HepG2 (cell line): ENCODE data around the gene NENF. TPM values are rescaled to one million over a fixed set of nuclear protein-coding genes. Genes with fewer than 3 reads are reported as not detected.

Experiments
- ATAC-seq: fragments of 200-7000 bp; cut with Tn5 transposase; 3 replicates; pipeline ENCODE4 v1.9.1; 2020; ENCODE audit warnings: mild to moderate bottlenecking, moderate library complexity
- BruUV-seq: library from RNA; stranded (reverse); fragments of 400-500 nt; replicated peaks from 2 replicates; lab custom pipeline; 2021; lab: Mats Ljungman, UMichigan
- CTCF ChIA-PET: fragments of 300-600 bp; formaldehyde crosslinking; extraction: SDS; loops from one replicate; lab custom pipeline; 2021; ENCODE audit warnings: low total read pairs, inconsistent platforms, low intra/inter-chr PET ratio; lab: Yijun Ruan, JAX
- POLR2A ChIA-PET: fragments of 350-600 bp; sonication (Branson Sonifier 250); formaldehyde crosslinking; loops from one replicate; lab custom pipeline; 2020; ENCODE audit warnings: antibody characterized with exemption, inconsistent platforms; lab: Yijun Ruan, JAX
- DNase-seq: peaks from one replicate; pipeline ENCODE4 v3.0.0-alpha.2; 2015; ENCODE audit warnings: low spot score
- FAIRE-seq: peaks from 3 replicates; lab custom pipeline; 2011; peaks lifted over from hg19 to GRCh38; lab: Jason Lieb, UNC
- H2AFZ ChIP-seq: one replicate; pipeline ENCODE4 v1.6.1; 2011; ENCODE audit warnings: low read length, inconsistent platforms
- H3K27ac ChIP-seq: fragments of 300-600 bp; 3 replicates; pipeline ENCODE4 v1.8.0; 2011; ENCODE audit warnings: mixed run types, mild to moderate bottlenecking, mixed read lengths, low read length, inconsistent platforms; ENCODE audit not compliant: insufficient read depth; ENCODE audit errors: extremely low read length
- H3K27me3 ChIP-seq, 2 experiments: fragments of 200-600 bp in 1 of 2; 2 replicates in 1 of 2; 3 replicates in 1 of 2; pipeline versions ENCODE4 v1.6.0 to v1.8.0; 2011; ENCODE audit warnings: low read length in 2 of 2, mild to moderate bottlenecking in 2 of 2, moderate library complexity in 2 of 2, inconsistent platforms in 1 of 2; ENCODE audit not compliant: insufficient read depth in 2 of 2, control insufficient read depth in 1 of 2
- H3K36me3 ChIP-seq, 2 experiments: fragments of 200-600 bp in 1 of 2; replicated peaks in 1 of 2; 2 replicates in 1 of 2; 3 replicates in 1 of 2; pipeline versions ENCODE4 v1.5.1 to v1.8.0; 2011; ENCODE audit warnings: low read length in 2 of 2, inconsistent platforms in 1 of 2; ENCODE audit not compliant: insufficient read depth in 2 of 2, control insufficient read depth in 1 of 2
- H3K4me1 ChIP-seq: 2 replicates; pipeline ENCODE4 v1.5.1; 2012; ENCODE audit warnings: low read length, inconsistent platforms; ENCODE audit not compliant: insufficient read depth
- H3K4me2 ChIP-seq: 2 replicates; pipeline ENCODE4 v1.6.0; 2011; ENCODE audit warnings: low read depth, low read length, inconsistent platforms
- H3K4me3 ChIP-seq, 3 experiments: fragments of 200-600 bp in 1 of 3; sonication (generic), shearing (Covaris generic) in 1 of 3; replicated peaks in 1 of 3; 2 replicates each; pipeline ENCODE4 v1.5.1; 2011 to 2016; ENCODE audit warnings: low read length in 3 of 3, inconsistent platforms in 2 of 3, low read depth in 2 of 3, mild to moderate bottlenecking in 2 of 3, control low read depth in 1 of 3, mixed read lengths in 1 of 3; ENCODE audit not compliant: insufficient read depth in 1 of 3
- H3K79me2 ChIP-seq: one replicate; pipeline ENCODE4 v1.6.1; 2011; ENCODE audit warnings: low read length, inconsistent platforms; ENCODE audit not compliant: insufficient read depth
- H3K9ac ChIP-seq: 2 replicates; pipeline ENCODE4 v1.6.0; 2011; ENCODE audit warnings: mild to moderate bottlenecking, low read depth, low read length, inconsistent platforms; ENCODE audit not compliant: insufficient read depth
- H3K9me3 ChIP-seq: 2 replicates; pipeline ENCODE4 v1.5.1; 2012; ENCODE audit warnings: mild to moderate bottlenecking, low read length
- H4K20me1 ChIP-seq: 2 replicates; pipeline ENCODE4 v1.6.0; 2011; ENCODE audit warnings: inconsistent platforms, mild to moderate bottlenecking, low read length, moderate library complexity; ENCODE audit not compliant: insufficient read depth
- AGO2 ChIP-seq: fragments of 200-400 bp; formaldehyde crosslinking; optimal IDR thresholded peaks from 2 replicates; pipeline ENCODE3; 2017; ENCODE audit warnings: mild to moderate bottlenecking, low read depth, low read length, moderate library complexity
- ATM ChIP-seq: fragments of 450-650 bp; IDR thresholded peaks from 2 replicates; pipeline ENCODE4 v1.7.1; 2017; ENCODE audit warnings: mild to moderate bottlenecking, borderline replicate concordance
- HOXA3 ChIP-seq: sonication (generic); formaldehyde crosslinking; IDR thresholded peaks from 2 replicates; pipeline ENCODE4 v1.5.0; 2020; ENCODE audit warnings: missing genetic modification reagents
- PCBP2 ChIP-seq: fragments of 200-400 bp; formaldehyde crosslinking; optimal IDR thresholded peaks from 2 replicates; pipeline ENCODE3; 2018; ENCODE audit warnings: low read length, low read depth; ENCODE audit not compliant: poor library complexity, severe bottlenecking
- RFX1 ChIP-seq: fragments of 450-650 bp; IDR thresholded peaks from 2 replicates; pipeline ENCODE4 v1.6.1; 2017
- ZNF121 ChIP-seq: sonication (generic); formaldehyde crosslinking; IDR thresholded peaks from 2 replicates; pipeline ENCODE4 v1.5.0; 2020; ENCODE audit warnings: mild to moderate bottlenecking, missing genetic modification reagents
- ZNF382 ChIP-seq: sonication (generic); formaldehyde crosslinking; IDR thresholded peaks from 2 replicates; pipeline ENCODE4 v1.5.0; 2020; ENCODE audit warnings: missing genetic modification reagents, mild to moderate bottlenecking, borderline replicate concordance
- ZNF788 ChIP-seq: sonication (generic); formaldehyde crosslinking; IDR thresholded peaks from 2 replicates; pipeline ENCODE4 v1.5.0; 2020; ENCODE audit warnings: mild to moderate bottlenecking, missing genetic modification reagents, borderline replicate concordance
- WGBS: methylation state at CpG from one replicate; pipeline ENCODE4 v1.1.6; 2017; ENCODE audit warnings: low lambda C conversion rate; 5-methylcytosine and 5-hydroxymethylcytosine counted together
- in situ Hi-C: cut with HindIII; loops from 2 replicates; pipeline ENCODE4 v1.10.0; 2017; ENCODE audit warnings: low pct_unique_long_range_greater_than_20kb; ENCODE audit not compliant: extremely low pct_ligation_motif_present
- intact Hi-C: fragments of 100-400 bp; cut with micrococcal nuclease; formaldehyde crosslinking; loops from one replicate; pipeline ENCODE4 v1.10.0; 2022; ENCODE audit not compliant: unreplicated experiment
- polyA plus RNA-seq, 8 experiments: library from polyadenylated mRNA; depleted of rRNA in 3 of 8; stranded (reverse) in 7 of 8; unstranded in 1 of 8; fragments of >200 nt; fragmentation: Illumina TruSeq in 4 of 8; extraction: Trizol in 4 of 8; gene quantifications; 2 replicates each; pipeline versions ENCODE4 v1.2.1 to v1.2.3, GENCODE V29; 2011 to 2016; ENCODE audit warnings: low read depth in 4 of 8, missing spikeins in 1 of 8, mixed read lengths in 1 of 8; ENCODE audit not compliant: insufficient read depth in 1 of 8
- total RNA-seq, 5 experiments: library from RNA; depleted of rRNA; stranded (reverse); fragments of >200 nt; fragmentation: Illumina TruSeq; extraction: Trizol; gene quantifications; 2 replicates each; pipeline ENCODE4 v1.2.3, GENCODE V29; 2016; ENCODE audit warnings: low read depth in 1 of 5
- TF ChIP-seq, protein P1 (sequence below): sonication (generic); formaldehyde crosslinking; IDR thresholded peaks from 2 replicates; pipeline ENCODE4 v1.8.1; 2023; ENCODE audit warnings: mild to moderate bottlenecking, missing genetic modification reagents, borderline replicate concordance
- TF ChIP-seq, protein P2 (sequence below): sonication (generic); formaldehyde crosslinking; IDR thresholded peaks from 2 replicates; pipeline ENCODE4 v1.4.0; 2020; ENCODE audit warnings: missing genetic modification reagents
- TF ChIP-seq, protein P3 (sequence below): sonication (generic); formaldehyde crosslinking; IDR thresholded peaks from 2 replicates; pipeline ENCODE4 v1.4.0; 2020; ENCODE audit warnings: mild to moderate bottlenecking, missing genetic modification reagents

The NENF gene
- total and polyA plus RNA-seq, 2 of the 13 experiments (the other 11 are each of a cell fraction or from before 2014, with no cell fraction given), result 31.7 to 40.4 TPM

DNA sequence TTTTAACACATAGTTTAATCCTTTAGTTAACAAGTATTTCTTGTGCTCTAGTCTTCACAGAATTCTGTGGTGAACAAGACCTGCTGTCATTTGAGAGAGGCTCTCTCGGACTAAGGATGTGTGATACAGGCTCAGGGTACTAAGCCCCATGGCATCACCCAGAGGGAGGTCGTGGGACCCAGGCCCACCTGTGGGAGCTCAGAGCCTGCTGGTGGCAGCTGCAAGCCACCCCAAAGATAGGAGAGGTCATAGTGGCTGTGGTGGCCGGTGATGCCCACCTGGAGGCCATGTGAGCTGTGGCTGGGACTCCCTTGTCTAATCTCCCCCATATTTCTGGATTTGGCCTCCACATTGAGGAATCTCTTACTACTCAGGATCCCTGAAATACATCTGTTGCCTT lies 22.0 kb downstream of the NENF start:
- Histone ChIP-seq H3K4me3 (no peak overlapping the region), H2AFZ (no peak overlapping the region), H3K9me3 (peaks cover 10% of the 10 kb centered on the region; the same call in 1 of the 2 replicates), H3K4me2 (no peak overlapping the region), H3K27me3 (no peaks in the 10 kb centered on the region), H3K27ac (no peak overlapping the region), H3K9ac (no peak overlapping the region), H4K20me1 (no peaks in the 10 kb centered on the region), H3K79me2 (no peaks in the 10 kb centered on the region), H3K4me1 (peaks cover 12% of the 10 kb centered on the region; the same call in 1 of the 2 replicates), H3K36me3 (no peaks in the 10 kb centered on the region)
- ChIA-PET POLR2A (no interaction called here), CTCF (interaction anchor here (0.9 to 2.1 kb wide), 2 partner anchors 22 to 384 kb away, joined by 3 to 13 read pairs; partner anchors contain the start of gene NENF)
- TF ChIP-seq HOXA3 (no peak), ZNF121 (CRISPR knock-in tag) (no peak), PCBP2 (no peak), AGO2 (no peak), ATM (no peak), ZNF382 (CRISPR knock-in tag) (no peak), RFX1 (no peak), ZNF788 (CRISPR knock-in tag) (no peak)
- TF ChIP-seq, protein P1, sequence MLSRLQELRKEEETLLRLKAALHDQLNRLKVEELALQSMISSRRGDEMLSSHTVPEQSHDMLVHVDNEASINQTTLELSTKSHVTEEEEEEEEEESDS (CRISPR knock-in tag), result no peak
- TF ChIP-seq, protein P2, sequence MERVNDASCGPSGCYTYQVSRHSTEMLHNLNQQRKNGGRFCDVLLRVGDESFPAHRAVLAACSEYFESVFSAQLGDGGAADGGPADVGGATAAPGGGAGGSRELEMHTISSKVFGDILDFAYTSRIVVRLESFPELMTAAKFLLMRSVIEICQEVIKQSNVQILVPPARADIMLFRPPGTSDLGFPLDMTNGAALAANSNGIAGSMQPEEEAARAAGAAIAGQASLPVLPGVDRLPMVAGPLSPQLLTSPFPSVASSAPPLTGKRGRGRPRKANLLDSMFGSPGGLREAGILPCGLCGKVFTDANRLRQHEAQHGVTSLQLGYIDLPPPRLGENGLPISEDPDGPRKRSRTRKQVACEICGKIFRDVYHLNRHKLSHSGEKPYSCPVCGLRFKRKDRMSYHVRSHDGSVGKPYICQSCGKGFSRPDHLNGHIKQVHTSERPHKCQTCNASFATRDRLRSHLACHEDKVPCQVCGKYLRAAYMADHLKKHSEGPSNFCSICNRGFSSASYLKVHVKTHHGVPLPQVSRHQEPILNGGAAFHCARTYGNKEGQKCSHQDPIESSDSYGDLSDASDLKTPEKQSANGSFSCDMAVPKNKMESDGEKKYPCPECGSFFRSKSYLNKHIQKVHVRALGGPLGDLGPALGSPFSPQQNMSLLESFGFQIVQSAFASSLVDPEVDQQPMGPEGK (CRISPR knock-in tag), result no peak
- TF ChIP-seq, protein P3, sequence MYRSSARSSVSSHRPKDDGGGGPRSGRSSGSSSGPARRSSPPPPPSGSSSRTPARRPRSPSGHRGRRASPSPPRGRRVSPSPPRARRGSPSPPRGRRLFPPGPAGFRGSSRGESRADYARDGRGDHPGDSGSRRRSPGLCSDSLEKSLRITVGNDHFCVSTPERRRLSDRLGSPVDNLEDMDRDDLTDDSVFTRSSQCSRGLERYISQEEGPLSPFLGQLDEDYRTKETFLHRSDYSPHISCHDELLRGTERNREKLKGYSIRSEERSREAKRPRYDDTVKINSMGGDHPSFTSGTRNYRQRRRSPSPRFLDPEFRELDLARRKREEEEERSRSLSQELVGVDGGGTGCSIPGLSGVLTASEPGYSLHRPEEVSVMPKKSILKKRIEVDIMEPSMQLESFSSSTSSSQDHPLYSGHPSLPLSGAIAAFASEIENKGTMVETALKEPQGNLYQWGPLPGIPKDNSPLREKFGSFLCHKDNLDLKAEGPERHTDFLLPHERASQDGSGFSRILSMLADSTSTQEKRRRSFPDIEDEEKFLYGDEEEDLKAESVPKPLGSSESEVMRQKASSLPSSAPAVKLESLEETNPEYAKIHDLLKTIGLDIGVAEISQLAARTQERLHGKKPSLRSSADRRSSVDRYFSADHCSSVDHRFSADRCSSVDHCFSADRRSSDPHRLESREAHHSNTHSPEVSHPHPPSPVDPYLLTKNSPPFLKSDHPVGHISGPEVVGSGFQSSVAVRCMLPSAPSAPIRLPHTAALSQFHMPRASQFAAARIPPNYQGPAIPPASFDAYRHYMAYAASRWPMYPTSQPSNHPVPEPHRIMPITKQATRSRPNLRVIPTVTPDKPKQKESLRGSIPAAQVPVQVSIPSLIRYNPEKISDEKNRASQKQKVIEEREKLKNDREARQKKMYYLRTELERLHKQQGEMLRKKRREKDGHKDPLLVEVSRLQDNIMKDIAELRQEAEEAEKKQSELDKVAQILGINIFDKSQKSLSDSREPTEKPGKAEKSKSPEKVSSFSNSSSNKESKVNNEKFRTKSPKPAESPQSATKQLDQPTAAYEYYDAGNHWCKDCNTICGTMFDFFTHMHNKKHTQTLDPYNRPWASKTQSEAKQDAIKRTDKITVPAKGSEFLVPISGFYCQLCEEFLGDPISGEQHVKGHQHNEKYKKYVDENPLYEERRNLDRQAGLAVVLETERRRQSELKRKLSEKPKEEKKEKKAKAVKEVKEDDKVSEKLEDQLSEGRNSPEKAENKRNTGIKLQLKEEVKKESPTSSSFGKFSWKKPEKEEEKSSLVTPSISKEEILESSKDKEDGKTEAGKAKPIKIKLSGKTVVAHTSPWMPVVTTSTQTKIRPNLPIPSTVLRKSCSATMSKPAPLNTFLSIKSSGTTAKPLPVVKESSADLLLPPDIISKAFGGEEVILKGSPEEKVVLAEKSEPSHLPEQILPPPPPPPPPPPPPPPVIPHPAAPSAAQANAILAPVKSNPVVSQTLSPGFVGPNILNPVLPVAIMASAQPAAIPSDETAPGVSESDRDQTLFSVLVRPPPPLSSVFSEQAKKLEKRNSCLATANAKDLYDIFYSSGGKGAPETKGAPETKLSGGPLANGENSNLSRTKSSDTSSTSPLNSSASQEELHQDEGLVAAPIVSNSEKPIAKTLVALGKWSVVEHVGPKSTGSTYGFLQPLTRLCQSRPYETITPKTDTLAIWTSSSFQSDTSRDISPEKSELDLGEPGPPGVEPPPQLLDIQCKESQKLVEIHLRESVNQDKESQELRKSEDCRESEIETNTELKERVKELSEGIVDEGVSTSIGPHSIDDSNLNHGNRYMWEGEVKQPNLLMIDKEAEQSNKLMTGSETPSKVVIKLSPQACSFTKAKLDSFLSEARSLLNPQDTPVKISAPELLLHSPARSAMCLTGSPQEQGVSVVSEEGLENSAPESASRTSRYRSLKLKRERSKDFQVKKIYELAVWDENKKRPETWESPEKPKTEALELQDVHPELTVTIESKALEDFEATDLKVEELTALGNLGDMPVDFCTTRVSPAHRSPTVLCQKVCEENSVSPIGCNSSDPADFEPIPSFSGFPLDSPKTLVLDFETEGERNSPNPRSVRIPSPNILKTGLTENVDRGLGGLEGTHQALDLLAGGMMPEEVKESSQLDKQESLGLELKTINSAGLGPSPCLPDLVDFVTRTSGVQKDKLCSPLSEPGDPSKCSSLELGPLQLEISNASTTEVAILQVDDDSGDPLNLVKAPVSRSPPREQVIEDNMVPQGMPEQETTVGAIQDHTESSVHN (CRISPR knock-in tag), result no peak
- in situ Hi-C loops, result loop anchor here (5.0 to 10.0 kb wide), 2 partner anchors 90 to 392 kb away; no protein-coding TSS in a partner anchor
- intact Hi-C loops, result loop anchor here (5.0 kb wide), 1 partner anchor 87 kb away; no protein-coding TSS in a partner anchor
- no TSS peak for BruUV-seq
- DNase-seq (no peak), ATAC-seq (no peak), FAIRE-seq (no peak)
- 26% methylated on average over 3 of the region's 3 CpGs for WGBS
